SK-N-MC (cell line): ENCODE measurements around the gene SNAP47.

Source experiments
- EZH2 ChIP-seq: fragments of 200-600 bp; sonication (generic); IDR thresholded peaks from one replicate; pipeline ENCODE4 v1.6.1; 2017; ENCODE audit warnings: antibody characterized with exemption
- POLR2AphosphoS5 ChIP-seq: IDR thresholded peaks from 2 replicates; pipeline ENCODE4 v1.6.1; 2012; ENCODE audit warnings: mild to moderate bottlenecking, low read depth, low read length, borderline replicate concordance

- TF ChIP-seq POLR2AphosphoS5 (no peak), EZH2 (no peak)
These were observed 34.8 kb downstream of the SNAP47 start for GRCh38 chr1:227769936-227770494.
